Stimulated activated effector memory CD8-positive, alpha-beta T cell treated with anti-CD3 and anti-CD28 coated beads, Interleukin-12 subunit alpha, Interleukin-12 subunit beta, amount 100 ng/mL, for 72 hours (primary cell): ENCODE measurements around the gene SLC4A11.
"Not testable (repeated sequence)": the region's sequence is repeated elsewhere in the genome, so short reads cannot be mapped to it uniquely, and the experiment has no call there.

Source experiments
- ATAC-seq: fragments of 150-1000 bp; cut with Tn5 transposase; 2 replicates; pipeline ENCODE4 v1.10.0; 2021
- DNase-seq, 2 donors: peaks; one replicate each; pipeline ENCODE4 v3.0.0; 2021 to 2022; ENCODE audit warnings: low spot score in 2 of 2
- H3K27ac Mint-ChIP-seq: one replicate; pipeline ENCODE4 v1.8.0; 2022; ENCODE audit warnings: mild to moderate bottlenecking, mixed read lengths
- H3K36me3 Mint-ChIP-seq: one replicate; pipeline ENCODE4 v1.8.0; 2022; ENCODE audit warnings: mild to moderate bottlenecking, mixed read lengths
- H3K4me1 Mint-ChIP-seq: one replicate; pipeline ENCODE4 v1.8.0; 2022; ENCODE audit warnings: mixed read lengths
- H3K4me3 Mint-ChIP-seq: one replicate; pipeline ENCODE4 v1.8.0; 2022; ENCODE audit warnings: mild to moderate bottlenecking, mixed read lengths
- H3K9me3 Mint-ChIP-seq: one replicate; pipeline ENCODE4 v1.8.0; 2022; ENCODE audit warnings: mixed read lengths

The SLC4A11 gene

DNA sequence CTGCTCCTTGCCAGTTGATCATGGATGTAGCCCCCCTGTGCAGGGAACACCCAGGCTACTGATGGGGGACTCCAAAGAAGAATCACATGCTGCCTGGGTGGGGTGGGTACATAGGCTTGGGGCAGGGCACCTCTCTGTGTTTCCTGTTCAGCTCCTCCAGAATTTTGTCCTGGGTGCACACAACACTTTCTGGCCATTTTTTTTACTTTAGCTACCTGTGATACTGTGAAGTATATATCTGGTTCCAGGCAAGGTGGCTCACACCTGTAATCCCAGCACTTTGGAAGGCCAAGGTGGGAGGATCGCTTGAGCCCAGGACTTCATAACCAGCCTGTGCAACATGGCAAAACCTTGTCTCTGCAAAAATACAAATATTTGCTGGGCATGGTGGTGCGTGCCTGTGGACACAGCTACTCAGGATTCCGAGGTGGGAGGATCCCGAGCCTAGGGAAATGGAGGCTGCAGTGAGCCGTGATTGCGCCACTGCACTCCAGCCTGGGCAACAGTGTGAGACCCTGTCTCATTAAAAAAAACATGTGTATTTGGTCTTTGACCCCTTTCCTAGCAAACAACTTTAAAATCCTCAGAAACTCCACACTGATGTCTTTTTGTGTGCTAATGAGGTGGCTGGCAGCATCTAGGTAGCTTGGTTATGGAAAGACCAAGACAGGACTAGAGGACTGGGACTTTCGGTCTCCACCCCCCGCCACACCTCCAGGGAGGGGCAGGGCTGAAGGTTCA lies 14.1 kb downstream of the SLC4A11 start:
- peaks cover 42% of the 10 kb centered on the region for H3K36me3 Mint-ChIP-seq
- H3K27ac Mint-ChIP-seq, result no peak overlapping the region
- H3K9me3 Mint-ChIP-seq, result no peaks in the 10 kb centered on the region
- no peaks in the 10 kb centered on the region for H3K4me1 Mint-ChIP-seq
- no peak overlapping the region for H3K4me3 Mint-ChIP-seq
- DNase-seq (no peak), ATAC-seq (no peak)

DNA sequence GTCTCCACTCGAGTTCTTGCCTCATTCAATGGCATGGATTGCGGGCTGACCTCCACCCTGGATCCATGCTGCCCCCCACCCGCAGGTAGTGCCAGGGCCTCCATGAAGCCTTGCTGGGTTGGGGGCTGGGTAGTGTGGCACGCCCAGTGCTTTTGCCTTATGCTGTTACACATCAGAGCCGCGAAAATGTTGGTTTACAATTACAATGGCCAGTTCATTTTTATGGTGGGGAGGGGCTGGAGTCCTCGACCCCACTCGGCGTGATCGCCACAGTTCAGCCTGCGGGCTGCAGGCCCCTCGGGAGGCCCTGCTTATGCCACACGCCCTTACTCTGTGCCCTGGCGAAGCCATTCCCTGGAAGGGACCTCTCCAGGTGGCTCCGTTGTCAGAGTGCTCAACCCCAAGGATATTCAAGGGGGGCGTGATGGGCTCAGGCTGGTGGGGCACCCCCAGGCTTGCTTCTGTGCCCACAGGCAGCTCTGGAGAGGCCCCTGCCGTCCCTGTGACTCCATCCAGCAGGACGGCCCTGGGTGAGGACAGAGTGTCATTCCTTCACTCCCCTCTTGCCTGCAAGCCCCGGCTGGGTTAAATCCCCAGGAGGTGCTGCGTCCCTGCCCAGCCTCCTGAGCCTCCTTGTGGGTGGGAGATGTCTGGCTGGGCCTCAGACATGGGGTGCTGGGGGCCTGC lies 14.9 kb downstream of the SLC4A11 start:
- no peaks in the 10 kb centered on the region for H3K9me3 Mint-ChIP-seq

DNA sequence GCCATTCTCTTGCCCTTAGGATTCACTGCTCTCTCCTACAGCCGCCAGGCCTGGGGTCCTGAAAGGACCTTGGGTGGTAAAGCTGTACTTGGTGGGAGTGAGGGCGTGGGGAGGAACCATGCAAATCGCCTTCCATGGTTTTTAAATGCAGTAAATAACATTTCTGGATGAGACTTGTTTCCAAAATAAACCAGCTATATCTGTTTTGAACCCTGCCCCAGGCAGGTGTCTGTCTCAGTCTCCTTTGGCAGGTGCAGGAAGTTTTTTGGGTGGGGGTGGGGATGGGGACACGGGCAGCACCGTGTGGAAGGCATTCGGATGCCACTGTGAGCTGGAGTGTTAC lies 15.4 kb downstream of the SLC4A11 start:
- Mint-ChIP-seq H3K27ac (no peak overlapping the region), H3K4me3 (no peak overlapping the region), H3K4me1 (peaks cover 2% of the 10 kb centered on the region), H3K36me3 (peaks cover 54% of the 10 kb centered on the region), H3K9me3 (no peaks in the 10 kb centered on the region)
- no peak for DNase-seq
- no peak for ATAC-seq

More for the DNA sequence above, 14.9 kb downstream of the SLC4A11 start:
- Mint-ChIP-seq H3K4me1 (no peaks in the 10 kb centered on the region), H3K27ac (no peak overlapping the region), H3K4me3 (no peak overlapping the region), H3K36me3 (peaks cover 49% of the 10 kb centered on the region)
- DNase-seq (no peak), ATAC-seq (no peak)

DNA sequence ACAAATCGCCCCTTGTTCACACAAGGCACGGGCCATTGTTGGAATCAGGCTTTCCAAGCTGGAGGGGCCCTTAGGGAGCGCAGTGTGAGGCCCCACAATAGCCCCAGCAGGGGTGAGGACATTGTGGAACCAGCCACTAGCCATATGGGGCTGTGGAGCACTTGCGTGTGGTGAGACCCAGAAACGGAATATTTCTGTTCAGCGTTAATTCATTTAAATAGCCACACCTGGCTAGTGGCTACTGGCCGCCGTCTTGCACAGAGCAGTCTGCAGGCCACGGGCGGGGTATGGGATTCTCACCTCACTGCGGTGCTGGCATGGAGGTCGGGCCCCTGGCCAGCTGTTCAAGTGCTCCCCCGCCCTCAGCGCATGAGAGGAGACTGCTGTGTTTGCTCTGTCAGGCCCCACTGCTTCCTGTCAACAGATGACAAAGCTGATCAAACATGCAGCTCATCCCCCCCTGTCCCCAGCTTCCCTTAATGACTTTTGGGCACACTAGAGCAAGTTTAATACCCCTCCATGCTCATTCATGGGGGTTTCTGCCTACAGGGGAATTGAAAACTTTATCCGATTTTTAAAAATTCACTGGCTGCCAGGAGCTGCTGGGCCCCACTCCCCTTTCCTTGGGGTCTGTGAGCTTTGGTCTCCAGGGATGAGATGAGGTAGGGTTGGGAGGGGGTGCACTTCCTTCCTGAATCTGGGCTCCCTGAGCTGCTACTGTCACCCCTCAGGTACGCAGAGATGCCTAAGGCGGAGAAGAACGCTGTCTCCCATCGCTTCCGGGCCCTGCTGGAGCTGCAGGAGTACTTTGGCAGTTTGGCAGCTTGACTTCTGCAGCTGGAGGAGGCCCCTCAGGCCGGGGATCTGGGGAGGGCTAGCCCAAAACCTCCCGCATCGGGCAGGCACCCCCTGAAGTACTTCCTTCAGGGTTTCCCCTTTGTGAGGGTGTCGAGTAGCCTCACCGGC lies 16.1 kb downstream of the SLC4A11 start:
- Mint-ChIP-seq H3K36me3 (peaks cover 61% of the 10 kb centered on the region), H3K4me1 (peaks cover 5% of the 10 kb centered on the region), H3K9me3 (no peaks in the 10 kb centered on the region), H3K4me3 (no peak overlapping the region), H3K27ac (no peak overlapping the region)
- no peak for ATAC-seq
- no peak for DNase-seq

DNA sequence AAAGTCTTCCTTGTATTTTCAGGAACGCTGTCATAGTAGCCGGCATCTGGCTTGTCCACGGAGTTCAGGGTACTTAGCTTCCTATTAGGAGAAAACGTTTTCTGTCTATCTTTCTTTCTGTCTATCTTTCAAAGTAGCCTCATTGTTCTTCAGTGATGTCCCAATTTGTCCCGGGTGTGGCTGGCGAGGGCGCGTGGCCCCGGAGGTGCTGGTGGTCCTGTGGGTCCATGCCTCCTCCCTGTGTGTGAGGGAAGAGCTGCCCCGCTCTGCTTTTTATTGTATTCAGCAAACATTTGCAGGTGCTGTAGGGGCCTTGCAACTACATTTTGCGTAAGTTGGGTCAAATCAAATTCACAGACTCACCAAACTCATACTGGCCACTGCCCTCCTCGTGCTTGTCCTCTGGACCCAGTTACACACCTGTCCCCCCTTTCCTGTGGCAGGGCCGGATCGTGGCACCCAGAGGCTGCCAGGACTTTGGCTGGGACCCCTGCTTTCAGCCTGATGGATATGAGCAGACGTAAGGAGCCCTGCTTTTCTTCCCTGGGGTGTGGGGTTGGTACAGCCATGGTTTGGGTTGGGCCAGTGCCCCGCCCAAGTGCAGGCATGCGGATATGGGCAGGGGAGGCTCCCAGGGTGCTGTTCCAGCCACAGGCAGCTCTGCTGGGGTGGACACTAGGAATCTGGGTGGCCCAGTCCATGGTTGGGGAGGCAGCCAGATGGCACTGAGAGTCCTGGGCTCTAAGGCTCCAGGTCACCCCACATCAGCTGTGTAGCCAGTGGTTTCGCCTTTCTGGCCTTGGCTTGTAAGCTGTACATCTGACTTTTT lies 17.4 kb downstream of the SLC4A11 start:
- DNase-seq (no peak), ATAC-seq (no peak)
- Mint-ChIP-seq H3K4me3 (no peak overlapping the region), H3K4me1 (peaks cover 5% of the 10 kb centered on the region), H3K27ac (peak overlapping the region; percentile 79), H3K9me3 (no peaks in the 10 kb centered on the region), H3K36me3 (peaks cover 68% of the 10 kb centered on the region)

DNA sequence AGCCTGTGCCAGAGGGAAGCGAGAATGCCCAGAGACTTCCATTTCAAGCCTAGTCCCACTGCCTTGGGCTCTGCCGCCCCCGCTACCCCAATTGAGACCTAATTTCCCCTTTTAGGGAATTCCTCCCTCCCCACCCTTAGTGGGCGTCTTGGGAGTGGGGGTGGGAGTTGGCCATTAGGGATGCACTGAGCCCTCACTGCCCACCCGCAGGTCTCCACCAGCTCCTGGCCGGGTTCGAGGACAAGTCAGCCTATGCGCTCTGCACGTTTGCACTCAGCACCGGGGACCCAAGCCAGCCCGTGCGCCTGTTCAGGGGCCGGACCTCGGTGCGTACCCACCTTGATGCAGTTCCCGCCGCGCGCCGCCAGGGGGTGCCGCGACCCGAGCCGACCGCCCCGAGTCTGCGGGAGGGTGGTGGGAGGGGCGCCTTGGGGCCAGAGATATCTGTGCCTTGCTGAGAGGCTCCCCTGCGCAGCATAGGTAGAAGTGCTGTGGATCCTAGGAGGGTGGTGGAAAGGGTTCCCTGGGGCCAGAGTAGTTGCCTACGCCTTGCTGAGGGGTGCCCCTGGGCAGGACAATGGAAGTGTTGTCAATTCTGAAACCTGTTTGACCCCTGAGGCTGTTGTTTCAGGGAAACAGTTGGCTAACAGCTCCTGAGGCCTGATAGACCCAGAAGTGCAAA lies 20.5 kb downstream of the SLC4A11 start:
- ATAC-seq (peak; percentile 92), DNase-seq (peak; percentile 75 to 91)
- Mint-ChIP-seq H3K36me3 (peaks cover 89% of the 10 kb centered on the region), H3K27ac (no peak overlapping the region), H3K4me1 (peaks cover 5% of the 10 kb centered on the region), H3K4me3 (no peak overlapping the region), H3K9me3 (no peaks in the 10 kb centered on the region)

DNA sequence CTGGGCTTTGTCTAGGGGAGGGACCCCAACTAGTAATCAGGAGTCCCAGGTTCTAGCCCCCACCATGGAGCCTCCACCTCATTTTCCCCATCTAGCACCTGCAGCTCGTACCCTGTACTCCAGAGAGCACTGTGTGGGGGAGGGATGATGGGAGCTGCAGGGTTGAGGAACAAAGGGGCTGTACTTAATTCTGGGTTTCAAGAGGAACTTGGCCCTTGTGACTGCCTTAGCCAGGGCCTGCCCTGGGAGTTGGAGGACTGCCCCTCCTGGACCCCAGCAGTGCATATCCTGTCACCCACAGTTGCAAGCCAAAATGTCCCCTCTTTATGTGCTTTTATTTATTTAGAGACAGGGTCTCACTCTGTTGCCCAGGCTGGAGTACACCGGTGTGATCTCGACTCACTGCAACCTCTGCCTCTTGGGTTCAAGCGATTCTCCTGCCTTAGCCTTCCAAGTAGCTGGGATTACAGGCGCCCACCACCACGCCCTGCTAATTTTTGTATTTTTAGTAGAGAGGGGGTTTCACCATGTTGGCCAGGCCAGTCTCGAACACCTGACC lies 23.6 kb downstream of the SLC4A11 start:
- H3K4me3 Mint-ChIP-seq, H3K27ac Mint-ChIP-seq, ATAC-seq, H3K9me3 Mint-ChIP-seq, DNase-seq: not testable (repeated sequence)
- peaks cover 74% of the 10 kb centered on the region for H3K36me3 Mint-ChIP-seq
- peaks cover 16% of the 10 kb centered on the region for H3K4me1 Mint-ChIP-seq

DNA sequence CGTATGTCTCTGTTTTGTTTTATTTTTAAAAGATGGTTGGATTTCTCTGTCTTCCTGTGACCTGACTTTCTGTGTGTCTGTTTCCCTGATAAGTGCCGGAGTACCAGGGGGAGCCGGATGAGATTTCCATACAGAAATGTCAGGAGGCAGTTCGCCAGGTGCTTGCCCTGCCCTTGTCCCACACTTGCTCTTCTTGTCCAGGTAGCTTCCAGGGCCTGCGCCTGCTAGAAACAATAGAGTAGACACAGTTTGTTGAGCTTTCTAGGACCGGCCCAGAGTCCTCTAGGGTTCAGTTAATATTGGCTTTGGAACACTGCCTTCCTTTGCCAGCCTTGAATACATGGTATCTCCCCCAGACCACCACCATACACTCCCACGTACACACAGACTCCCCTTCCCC lies 25.8 kb downstream of the SLC4A11 start:
- Mint-ChIP-seq H3K27ac (no peak overlapping the region), H3K4me3 (no peak overlapping the region), H3K9me3 (no peaks in the 10 kb centered on the region), H3K36me3 (peaks cover 61% of the 10 kb centered on the region), H3K4me1 (peaks cover 30% of the 10 kb centered on the region)
- ATAC-seq (no peak), DNase-seq (no peak)

DNA sequence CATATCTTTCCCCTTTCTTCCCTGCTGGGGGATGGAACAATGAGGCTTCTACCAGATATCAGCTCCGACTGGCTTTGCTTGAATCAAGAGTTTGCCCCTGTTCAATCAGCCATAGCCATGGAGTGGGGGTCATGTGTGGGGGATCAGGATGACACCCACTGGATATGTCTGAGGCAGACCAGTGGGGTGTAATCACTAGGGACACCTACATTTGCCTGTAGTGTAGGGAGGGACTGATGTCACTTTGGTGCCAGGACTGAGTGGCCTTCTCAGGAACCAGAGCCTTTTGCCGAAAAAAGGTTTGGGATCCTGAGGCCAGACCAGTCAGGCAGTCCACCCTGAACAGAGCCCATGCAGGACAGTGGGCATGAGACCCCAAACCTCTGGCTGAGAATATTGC lies 28.6 kb downstream of the SLC4A11 start:
- Mint-ChIP-seq H3K36me3 (peaks cover 32% of the 10 kb centered on the region), H3K27ac (peak overlapping the region; percentile 99), H3K9me3 (no peaks in the 10 kb centered on the region), H3K4me1 (peaks cover 30% of the 10 kb centered on the region), H3K4me3 (peak overlapping the region; percentile 97)
- no peak for DNase-seq
- ATAC-seq, result no peak

DNA sequence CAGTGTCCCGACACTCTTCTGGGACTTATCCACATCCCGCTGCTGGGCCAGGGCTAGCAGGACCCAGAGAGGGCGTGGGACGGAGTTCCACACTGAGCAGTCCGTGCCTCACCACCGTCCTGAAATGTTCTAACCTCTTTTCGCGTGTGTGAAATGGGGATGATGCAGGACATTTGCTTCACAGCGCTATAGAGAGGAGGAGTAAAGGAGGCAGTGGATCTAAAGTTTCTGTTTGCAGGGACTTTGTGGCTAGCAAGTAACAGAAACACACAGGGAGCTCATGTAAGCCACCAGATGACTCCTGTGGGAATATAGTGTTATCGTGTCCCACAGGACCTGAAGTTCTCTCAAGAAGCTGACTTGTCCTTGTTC lies 29.1 kb downstream of the SLC4A11 start:
- ATAC-seq (peak; percentile 60), DNase-seq (no peak)
- no peaks in the 10 kb centered on the region for H3K9me3 Mint-ChIP-seq
- H3K36me3 Mint-ChIP-seq, result peaks cover 28% of the 10 kb centered on the region
- H3K4me3 Mint-ChIP-seq, result peak overlapping the region; percentile 97
- peaks cover 30% of the 10 kb centered on the region for H3K4me1 Mint-ChIP-seq
- peak overlapping the region; percentile 99 for H3K27ac Mint-ChIP-seq

DNA sequence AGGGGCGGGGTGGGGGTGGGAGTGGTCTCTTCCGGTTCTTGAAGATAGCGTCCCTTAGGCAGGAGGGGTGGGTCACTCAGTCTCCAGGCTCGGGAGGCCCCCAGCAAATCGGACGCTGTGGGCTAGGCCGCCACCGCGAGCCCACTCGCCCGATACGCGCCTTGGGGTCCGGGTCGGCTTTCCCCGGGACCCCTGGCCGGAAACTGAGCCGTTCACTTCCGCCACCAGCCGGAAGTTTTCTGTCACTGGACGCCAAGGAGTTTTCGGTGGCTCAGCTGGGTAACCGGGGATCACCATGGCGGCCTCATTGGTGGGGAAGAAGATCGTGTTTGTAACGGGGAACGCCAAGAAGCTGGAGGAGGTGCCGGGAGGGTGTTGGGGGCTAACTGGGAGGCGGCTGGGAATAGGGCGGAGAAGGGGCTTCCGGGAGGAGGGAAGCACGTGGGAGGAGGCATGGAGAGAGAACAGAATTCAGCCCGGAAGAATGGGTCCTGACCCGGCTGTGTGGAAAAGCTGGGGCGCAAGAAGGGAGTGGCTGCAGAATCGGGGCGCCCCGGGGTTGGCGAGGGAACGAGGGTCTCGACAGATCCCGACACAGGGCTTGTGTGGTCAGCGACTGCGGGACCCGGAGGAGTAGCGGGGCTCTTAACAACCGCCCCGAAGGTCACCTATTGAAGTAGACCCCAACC lies 29.6 kb downstream of the SLC4A11 start, which contains the start of gene ITPA:
TSS of gene ITPA (plus strand) at position 242 of the 689 bp plus-strand sequence. CDS start at position 296, 54 bp downstream.
- DNase-seq (peak; percentile 50 to 81), ATAC-seq (peak; percentile 70)
- Mint-ChIP-seq H3K4me3 (peak within 1 kb of the TSS; percentile 97), H3K4me1 (peaks cover 35% of the 10 kb centered on the region), H3K36me3 (peaks cover 27% of the 10 kb centered on the region), H3K27ac (peak within 1 kb of the TSS; percentile 99), H3K9me3 (no peaks in the 10 kb centered on the region)

DNA sequence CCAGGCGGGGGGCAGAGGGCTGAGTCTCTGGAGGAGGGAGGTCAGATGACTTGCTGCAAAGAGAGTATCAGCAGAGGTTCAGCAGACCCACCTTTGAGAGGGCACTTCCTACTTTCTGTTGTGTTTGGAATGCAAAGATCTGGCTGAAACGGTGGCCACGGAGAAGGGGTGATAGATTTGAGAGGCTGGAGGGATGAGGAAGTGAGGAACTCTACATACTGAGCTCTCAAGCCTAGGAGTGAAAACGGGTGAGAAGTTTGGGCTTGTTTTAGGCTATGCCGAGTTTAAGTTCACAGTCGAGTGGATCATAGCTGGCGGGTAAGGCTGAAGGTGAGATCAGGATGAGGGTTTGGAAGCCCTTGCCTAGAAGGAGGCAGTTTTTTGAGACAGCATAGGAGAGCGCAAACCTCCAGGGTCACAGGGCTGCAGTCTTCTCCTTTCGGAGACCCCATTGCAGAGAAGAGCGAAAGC lies 30.2 kb downstream of the SLC4A11 start:
- H3K27ac Mint-ChIP-seq, result peak overlapping the region; percentile 99
- ATAC-seq, result peak; percentile 2
- DNase-seq, result peak in 1 of 2 donors; percentile 55
- H3K9me3 Mint-ChIP-seq, result no peaks in the 10 kb centered on the region
- peaks cover 27% of the 10 kb centered on the region for H3K36me3 Mint-ChIP-seq
- H3K4me1 Mint-ChIP-seq, result peaks cover 37% of the 10 kb centered on the region
- H3K4me3 Mint-ChIP-seq, result peak overlapping the region; percentile 97

DNA sequence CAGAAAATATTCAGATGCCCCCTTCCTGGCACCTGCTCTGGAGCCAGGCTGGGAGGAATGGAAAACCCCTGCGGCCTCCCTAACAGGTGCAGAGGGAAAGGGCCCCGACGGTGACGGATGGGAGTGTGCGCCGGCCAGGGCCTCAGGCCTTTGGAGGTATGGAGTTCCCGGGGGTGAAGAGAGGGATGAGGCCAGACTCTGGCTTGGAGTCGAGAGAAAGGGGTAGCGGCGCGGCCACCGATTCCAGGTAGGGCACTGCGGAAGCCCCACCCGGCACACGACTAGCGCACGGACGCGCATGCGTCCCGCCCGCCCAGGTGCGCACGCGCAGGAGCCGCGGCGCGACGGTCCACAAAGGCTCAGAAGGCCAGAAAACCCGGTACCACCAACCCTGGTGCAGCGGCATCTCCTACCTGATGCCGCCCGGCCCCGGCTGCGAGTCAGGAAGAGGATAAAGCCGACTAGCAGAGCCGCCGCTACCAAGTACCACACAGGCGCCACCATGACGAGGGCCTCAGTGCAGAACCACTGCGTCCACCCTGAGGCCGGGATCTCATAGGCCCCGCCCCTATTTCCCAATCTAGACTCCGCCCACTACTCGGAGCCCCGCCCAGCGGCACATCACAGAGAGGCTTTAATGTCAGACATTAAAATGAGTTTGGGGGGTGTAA lies 34.7 kb downstream of the SLC4A11 start, which contains the start of gene DDRGK1:
TSS of gene DDRGK1 (minus strand) at position 559 of the 671 bp plus-strand sequence. CDS start at position 504, 55 bp downstream.
- Mint-ChIP-seq H3K36me3 (peaks cover 56% of the 10 kb centered on the region), H3K4me1 (peaks cover 33% of the 10 kb centered on the region), H3K27ac (peak within 1 kb of the TSS; percentile 99), H3K4me3 (peak within 1 kb of the TSS; percentile 99), H3K9me3 (no peaks in the 10 kb centered on the region)
- DNase-seq, result peak; percentile 90 to 98
- ATAC-seq, result peak; percentile 84
